Stomach (tissue), 4 donors: ENCODE measurements around the gene MZF1.

Experiments
- CTCF ChIP-seq, 7 experiments: fragments of 450-650 bp in 4 of 7; fragments of 200-600 bp in 3 of 7; sonication (generic) in 3 of 7; IDR thresholded peaks; one replicate each; pipeline ENCODE4 v1.5.1; 2016 to 2019; ENCODE audit warnings: antibody characterized with exemption in 7 of 7, control low read depth in 2 of 7, mild to moderate bottlenecking in 1 of 7
- EP300 ChIP-seq: sonication (generic); formaldehyde crosslinking; IDR thresholded peaks from one replicate; pipeline ENCODE4 v1.6.1; 2017; ENCODE audit warnings: antibody characterized with exemption
- POLR2A ChIP-seq, 4 donors: fragments of 450-650 bp; IDR thresholded peaks; one replicate each; pipeline ENCODE4 v1.6.1; 2016; ENCODE audit warnings: antibody characterized with exemption in 4 of 4, control low read depth in 2 of 4, mild to moderate bottlenecking in 1 of 4, moderate library complexity in 1 of 4
- POLR2AphosphoS5 ChIP-seq, 3 donors: sonication (generic); formaldehyde crosslinking; IDR thresholded peaks; one replicate each; pipeline ENCODE4 v1.6.1; 2016; ENCODE audit warnings: antibody characterized with exemption in 3 of 3

DNA sequence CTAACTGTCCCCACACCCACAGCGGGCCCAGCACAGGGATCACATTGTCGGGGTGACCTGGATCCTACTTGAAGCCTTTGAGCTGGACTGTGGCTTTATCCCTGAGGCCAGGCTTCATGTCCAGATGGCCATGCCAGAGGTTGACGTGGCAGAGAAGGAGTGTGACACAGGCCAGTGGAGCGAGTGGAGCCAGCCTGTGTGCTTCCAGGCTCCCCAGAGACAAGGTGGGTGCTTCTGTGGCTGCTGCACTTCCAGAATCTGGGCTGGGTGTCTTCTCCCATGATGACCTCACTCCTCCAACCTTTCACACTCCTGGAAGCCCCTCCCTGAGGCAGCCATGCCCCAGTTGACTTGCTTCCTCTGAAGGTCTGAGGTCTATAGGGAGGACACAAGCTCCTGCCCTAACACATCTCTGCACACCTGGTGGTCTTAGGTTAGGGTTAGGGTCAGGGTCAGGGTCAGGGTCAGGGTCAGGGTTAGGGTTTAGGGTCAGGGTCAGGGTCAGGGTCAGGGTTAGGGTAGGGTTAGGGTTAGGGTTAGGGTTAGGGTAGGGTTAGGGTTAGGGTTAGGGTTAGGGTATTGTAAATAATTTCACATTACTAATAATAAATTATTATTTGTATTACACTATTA lies 13.1 kb upstream of the MZF1 start:
- no peak for TF ChIP-seq EP300
- TF ChIP-seq POLR2AphosphoS5 (IDR thresholded peaks at IDR 0.05): no peak
- TF ChIP-seq CTCF (IDR thresholded peaks at IDR 0.05): no peak
- no peak for TF ChIP-seq POLR2A (IDR thresholded peaks at IDR 0.05)
